ENCODE results near the gene POFUT1.
"Not testable (repeated sequence)": the region's sequence is repeated elsewhere in the genome, so short reads cannot be mapped to it uniquely, and the experiment has no call there.

Gene POFUT1

DNA sequence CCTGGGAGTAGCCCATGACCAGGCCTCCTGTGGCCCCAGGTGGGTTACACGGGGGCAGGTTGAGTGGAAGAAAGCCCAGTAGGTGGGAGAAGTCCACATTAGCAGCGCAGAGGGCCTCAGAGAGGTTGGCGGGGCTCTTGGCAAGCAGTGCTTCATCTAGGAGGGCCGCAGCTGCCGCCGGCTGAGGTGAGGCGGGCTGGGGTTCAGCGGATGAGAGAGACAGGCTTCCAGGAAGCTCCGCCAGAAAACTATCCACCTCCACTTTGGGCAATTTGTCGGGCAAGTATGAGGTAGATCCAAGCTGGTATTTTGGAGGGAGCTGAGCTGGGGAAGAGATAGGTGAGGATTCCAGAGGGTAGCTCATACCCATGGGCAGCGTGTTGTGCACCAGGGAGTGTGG, 11.1 kb upstream of the POFUT1 start:
- not testable (repeated sequence) for H3K4me1 Mint-ChIP-seq, H3K27ac Mint-ChIP-seq, H3K4me3 Mint-ChIP-seq, H3K9me3 Mint-ChIP-seq, ATAC-seq, H3K27me3 Mint-ChIP-seq
- peaks cover 56% of the 10 kb centered on the region for H3K36me3 Mint-ChIP-seq

DNA sequence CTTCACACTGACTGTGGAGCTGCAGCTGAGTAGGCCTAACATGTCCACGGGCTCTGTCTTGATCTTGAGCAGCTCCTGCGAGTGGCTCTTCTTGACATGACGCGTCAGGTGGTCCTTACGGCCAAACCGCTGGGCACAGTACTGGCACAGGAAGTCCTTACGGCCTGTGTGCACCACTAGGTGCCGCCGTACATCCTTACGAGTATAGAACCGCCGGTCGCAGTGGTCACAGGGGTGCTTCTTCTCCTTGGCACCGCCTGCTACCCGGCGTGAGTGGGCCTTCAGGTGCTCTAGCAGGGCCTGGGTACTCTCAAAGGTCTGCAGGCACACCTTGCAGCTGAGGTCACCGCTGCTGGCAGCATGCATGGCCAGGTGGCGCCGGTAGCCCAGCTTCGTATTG, 10.5 kb upstream of the POFUT1 start:
- not testable (repeated sequence) for H3K4me3 Mint-ChIP-seq, H3K4me1 Mint-ChIP-seq, H3K27ac Mint-ChIP-seq, ATAC-seq, H3K9me3 Mint-ChIP-seq, H3K27me3 Mint-ChIP-seq
- peaks cover 56% of the 10 kb centered on the region for H3K36me3 Mint-ChIP-seq

DNA sequence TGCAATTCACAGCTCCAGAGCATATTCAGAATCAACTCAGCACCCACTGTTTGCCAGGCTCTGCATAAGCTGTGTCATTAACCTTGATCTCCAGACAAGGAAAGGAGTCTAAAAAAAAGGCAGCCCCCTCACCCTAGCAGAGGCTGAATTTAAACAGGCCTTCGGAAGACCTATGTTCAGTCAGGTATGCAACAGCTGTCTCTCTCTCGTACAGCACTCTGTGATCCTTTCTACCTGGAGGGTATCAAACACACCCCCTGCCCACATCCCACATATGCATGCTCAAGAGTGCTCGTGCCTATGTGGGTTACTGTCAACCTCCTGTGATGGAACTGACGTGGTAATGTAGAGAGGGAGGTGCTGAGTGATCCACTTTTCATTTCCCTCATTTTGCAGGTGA, 8.7 kb upstream of the POFUT1 start:
- no peaks in the 10 kb centered on the region for H3K9me3 Mint-ChIP-seq
- H3K27me3 Mint-ChIP-seq = no peaks in the 10 kb centered on the region
- no peak for ATAC-seq
- no peak overlapping the region for H3K4me3 Mint-ChIP-seq
- peaks cover 51% of the 10 kb centered on the region for H3K36me3 Mint-ChIP-seq
- H3K4me1 Mint-ChIP-seq = peaks cover 15% of the 10 kb centered on the region
- H3K27ac Mint-ChIP-seq = no peak overlapping the region

DNA sequence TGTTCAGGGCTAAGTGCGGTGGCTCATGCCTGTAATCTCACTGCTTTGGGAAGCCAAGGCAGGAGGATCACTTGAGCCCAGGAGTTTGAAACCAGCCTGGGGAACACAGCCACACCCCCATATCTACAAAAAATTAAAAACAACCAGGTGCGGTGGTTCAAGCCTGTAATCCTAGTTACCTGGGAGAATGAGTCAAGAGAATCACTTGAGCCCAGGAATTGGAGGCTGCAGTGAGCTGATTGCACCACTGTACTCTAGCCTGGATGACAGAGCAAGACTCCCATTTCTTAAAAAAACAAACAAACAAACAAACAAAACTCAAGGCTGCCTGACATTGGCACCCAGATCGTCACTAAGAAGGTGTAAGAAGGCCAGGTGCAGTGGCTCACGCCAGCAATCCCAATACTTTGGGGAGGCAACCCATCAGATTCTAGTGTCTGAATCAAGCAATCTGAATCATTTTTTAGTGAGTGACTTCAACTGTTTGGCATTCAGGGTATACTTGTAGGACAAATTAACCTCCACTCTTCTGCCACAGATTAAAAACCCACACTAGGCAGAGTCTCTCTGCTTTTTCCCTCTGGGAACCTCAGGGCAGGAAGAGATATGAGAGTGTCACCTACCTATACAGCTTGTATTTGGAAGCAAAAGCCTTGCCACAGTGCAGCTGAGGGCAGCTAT, 6.2 kb upstream of the POFUT1 start:
- no peaks in the 10 kb centered on the region for H3K9me3 Mint-ChIP-seq
- no peak for ATAC-seq
- peaks cover 35% of the 10 kb centered on the region for H3K36me3 Mint-ChIP-seq
- no peaks in the 10 kb centered on the region for H3K27me3 Mint-ChIP-seq
- peaks cover 39% of the 10 kb centered on the region for H3K4me1 Mint-ChIP-seq
- H3K27ac Mint-ChIP-seq = no peak overlapping the region
- no peak overlapping the region for H3K4me3 Mint-ChIP-seq

DNA sequence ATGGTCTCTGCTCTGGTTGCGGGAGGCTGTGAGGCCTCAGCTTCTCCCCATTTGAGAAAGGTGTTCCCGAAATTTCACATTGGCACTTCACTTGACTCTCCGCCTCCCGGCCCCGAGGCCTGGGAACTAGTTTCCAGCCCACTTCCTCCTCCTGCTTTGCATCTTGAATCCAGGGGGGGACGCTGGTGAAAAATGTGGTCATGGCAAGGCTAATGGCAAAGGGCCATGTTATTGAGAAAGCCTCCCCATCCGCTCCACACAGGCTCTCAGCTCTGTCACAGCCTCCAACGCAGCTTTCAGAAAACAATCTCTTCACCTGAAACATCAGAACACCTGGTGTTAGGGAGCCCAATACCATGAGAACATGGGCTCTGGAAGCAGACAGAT, 5.7 kb upstream of the POFUT1 start:
- no peak for ATAC-seq
- H3K4me1 Mint-ChIP-seq = peaks cover 45% of the 10 kb centered on the region
- H3K9me3 Mint-ChIP-seq = no peaks in the 10 kb centered on the region
- no peaks in the 10 kb centered on the region for H3K27me3 Mint-ChIP-seq
- H3K27ac Mint-ChIP-seq = no peak overlapping the region
- H3K4me3 Mint-ChIP-seq = no peak overlapping the region
- peaks cover 36% of the 10 kb centered on the region for H3K36me3 Mint-ChIP-seq

DNA sequence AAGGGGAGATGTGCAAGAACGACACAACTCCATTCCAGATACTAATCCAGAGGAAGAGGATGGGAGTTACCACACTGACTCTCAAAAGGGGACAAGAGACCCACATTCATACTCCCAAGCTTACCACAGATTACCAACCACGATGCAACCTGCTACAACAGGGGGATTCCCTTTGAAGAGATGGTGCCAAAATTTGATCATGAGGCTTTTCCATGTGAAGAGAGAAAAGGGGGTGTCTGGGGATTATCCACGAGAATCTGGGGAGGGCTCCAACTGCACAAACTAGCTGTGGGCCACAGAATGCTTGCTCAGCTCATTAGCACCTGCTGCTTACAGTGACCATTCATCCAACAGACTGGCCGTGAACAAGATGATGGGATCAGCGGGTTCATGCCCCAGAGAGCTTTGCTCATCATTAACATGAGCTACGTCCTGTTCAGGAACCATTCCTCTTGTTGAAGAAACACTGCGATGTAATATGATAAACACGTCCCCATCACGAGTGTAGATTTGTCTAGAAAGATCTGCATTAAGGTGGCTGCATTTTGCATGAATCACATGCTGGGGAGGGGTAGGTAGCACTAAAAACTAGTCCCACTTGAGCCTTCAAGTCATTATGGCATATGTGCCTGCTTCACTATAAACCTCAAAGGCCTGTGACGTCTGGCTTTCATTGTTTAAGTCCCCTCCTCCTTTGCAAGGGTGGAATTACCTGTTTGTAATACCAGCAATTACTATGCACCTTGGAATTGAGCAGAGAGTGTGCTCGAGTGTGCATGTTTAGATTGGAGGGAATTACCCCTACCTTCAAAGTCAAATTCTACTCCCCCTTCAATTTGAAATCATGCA, 4.1 kb upstream of the POFUT1 start:
- Mint-ChIP-seq H3K27ac (peak overlapping the region; percentile 94), H3K4me3 (peak overlapping the region; percentile 36), H3K36me3 (peaks cover 25% of the 10 kb centered on the region), H3K4me1 (peaks cover 53% of the 10 kb centered on the region), H3K9me3 (no peaks in the 10 kb centered on the region), H3K27me3 (no peaks in the 10 kb centered on the region)
- no peak for ATAC-seq

DNA sequence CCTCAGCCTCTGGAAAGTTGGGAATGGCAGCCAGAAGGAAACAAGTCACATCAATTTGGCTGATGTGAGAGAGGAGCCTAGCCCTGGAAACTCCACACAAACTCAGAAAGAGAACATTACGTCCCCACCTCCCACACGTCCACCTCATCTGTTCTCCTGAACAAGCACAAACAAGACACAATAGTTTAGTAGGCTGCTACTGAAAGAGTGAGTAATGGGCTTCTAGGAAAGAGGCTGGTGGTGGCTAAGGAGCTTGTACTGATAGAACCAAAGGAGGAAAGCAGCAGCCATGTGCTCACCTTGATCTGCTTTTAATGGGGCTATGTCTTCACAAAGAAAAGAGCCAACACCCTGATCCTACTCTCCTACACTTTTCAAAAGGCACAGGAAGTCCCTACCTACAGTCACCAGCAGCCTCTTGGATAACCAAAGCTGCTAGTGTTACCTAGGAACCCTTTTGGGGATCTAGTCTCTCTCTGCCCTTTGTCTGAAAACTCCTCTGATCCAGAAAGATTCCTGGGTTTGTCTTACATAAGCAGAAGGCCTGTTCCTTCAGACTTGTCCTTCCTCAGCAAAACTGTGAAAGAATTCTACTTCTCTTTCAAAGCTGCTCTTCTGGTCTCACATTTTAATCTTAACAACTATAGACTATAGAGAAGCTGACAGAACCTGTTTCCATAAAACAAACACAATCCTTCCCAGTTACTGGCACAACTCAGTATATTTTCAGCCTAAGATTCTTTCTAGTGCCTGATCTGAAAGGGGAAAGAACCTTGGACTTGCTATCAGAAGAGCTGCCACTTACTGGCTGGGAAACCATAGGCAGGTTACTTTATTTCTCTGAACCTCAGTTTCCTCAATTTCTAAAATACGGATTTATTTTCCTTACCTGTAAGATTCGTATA, 3.2 kb upstream of the POFUT1 start:
- H3K4me1 Mint-ChIP-seq = peaks cover 62% of the 10 kb centered on the region
- H3K36me3 Mint-ChIP-seq = peaks cover 18% of the 10 kb centered on the region
- peak overlapping the region; percentile 94 for H3K27ac Mint-ChIP-seq
- no peaks in the 10 kb centered on the region for H3K9me3 Mint-ChIP-seq
- ATAC-seq = no peak
- H3K4me3 Mint-ChIP-seq = peak overlapping the region; percentile 36
- no peaks in the 10 kb centered on the region for H3K27me3 Mint-ChIP-seq

DNA sequence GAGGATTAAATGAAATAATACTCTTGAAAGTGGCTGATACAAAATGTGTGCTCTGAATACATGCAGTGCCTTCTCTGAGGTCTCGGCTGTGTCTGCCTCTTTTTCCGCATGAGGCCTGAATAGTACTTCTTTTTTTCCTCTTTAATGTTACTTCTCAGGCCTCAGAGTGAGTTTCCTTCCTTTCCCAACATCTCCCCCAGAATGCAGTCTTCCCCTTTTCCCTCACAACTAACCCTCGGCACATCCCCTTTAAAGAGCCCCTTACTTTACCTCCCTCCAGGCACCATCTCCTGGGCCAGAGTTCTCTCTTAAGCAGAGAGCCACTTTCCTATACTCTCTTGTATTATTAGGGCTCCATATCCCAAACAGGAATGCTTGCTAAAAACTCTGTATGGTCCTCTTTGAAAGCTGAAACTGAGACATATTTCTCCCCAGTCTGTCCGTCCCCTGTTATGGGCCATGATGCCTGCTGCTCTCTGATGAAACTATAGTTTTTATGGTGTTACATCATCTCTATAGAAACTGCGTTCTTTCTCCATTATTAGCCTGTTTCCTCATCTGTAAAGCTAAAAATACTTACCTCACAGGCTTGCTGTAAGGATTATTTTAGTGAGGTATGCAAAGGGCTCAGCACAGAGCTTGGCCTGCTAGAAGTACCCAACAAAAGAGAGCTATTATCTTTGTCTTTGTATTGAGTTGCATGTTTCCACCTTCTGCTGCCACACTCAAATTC, 2.4 kb upstream of the POFUT1 start:
- peak overlapping the region; percentile 94 for H3K27ac Mint-ChIP-seq
- H3K4me3 Mint-ChIP-seq = peak overlapping the region; percentile 95
- H3K36me3 Mint-ChIP-seq = peaks cover 15% of the 10 kb centered on the region
- H3K9me3 Mint-ChIP-seq = no peaks in the 10 kb centered on the region
- peaks cover 70% of the 10 kb centered on the region for H3K4me1 Mint-ChIP-seq
- H3K27me3 Mint-ChIP-seq = no peaks in the 10 kb centered on the region
- no peak for ATAC-seq

DNA sequence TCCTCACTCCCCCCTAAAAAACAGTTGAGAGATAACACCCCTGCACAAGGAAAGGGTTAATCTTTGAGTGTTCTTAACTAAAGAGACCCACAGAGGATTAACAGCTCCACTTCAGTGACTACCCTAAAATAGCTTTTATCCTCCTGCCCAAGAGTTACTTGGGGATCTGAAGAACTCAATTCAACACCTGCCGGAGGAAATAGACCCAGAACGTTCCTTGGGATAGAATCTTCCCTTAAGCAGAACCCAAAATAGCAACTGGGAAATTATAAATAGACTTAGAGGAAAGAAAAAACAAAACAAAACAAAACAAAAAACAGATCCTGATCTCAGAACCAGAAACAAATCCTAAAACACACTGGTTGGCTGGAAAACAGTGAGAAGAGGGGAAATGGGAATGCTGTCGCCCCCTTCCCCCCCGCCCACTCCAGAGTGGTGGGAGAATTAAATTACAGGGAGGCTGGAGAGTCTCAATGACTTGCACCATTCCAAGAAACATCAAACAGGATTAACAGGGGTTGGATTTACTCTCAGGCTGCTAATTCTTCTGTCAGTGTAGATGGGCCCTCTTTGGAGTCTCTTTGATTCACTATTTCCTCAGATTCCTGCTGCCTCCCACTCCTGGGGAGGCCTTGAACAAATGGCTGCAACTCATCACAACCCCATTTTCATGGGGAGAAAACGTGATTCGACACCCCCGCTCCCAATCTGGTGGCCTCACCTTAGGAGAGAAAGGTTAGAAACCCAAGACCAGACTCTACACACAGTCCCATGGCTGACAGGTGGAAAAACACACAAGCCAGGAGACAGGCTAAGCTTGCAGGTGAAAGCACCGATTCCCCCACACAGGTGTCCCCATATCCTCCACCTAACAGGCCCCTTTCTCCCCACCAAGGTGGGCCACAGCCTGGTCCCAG, 1.6 kb upstream of the POFUT1 start:
- peaks cover 23% of the 10 kb centered on the region for H3K36me3 Mint-ChIP-seq
- H3K4me3 Mint-ChIP-seq = peak overlapping the region; percentile 95
- H3K4me1 Mint-ChIP-seq = peaks cover 77% of the 10 kb centered on the region
- ATAC-seq = no peak
- H3K27me3 Mint-ChIP-seq = no peaks in the 10 kb centered on the region
- no peaks in the 10 kb centered on the region for H3K9me3 Mint-ChIP-seq
- H3K27ac Mint-ChIP-seq = peak overlapping the region; percentile 94

DNA sequence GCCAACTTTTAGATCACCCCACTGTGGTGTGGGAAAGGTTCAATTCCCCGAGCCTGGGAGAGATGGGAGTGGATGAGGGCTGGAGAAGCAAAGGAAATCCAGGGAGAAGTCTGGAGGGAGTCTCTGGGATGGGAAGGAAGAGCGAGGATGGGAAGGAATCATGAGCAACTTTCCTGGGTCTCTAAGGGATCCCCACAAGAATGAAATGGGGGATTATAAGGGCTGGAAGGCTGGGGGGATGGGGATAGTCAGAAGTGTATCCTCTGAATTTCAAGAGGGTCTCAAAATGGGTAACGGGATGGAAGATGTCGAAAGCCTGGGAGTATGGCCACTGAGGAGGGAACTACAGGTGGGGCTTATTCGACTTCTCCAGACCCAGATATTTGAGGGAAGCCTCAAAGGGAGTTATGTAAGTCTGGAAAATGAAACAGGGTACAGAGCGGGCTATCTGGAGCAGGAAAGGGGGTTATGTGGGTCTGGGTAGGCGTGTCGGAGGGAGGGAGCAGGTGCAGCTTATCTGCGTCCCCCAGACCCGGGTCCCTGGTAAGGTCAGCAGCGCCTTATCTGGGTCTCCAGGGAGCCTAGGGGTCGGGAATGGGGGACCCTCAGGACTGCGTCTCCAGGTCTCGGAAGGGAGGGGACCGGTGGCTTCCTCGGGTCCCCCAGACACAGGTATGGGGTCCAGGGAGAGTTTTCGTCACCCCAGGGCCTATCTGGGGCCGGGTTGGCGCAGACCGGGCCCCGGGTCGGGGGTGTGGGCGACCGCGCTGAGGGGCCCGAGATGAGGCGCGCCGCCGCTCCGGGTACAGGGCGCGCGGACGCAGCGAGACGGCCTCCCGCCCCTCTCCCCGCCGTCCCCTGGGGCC, 687 bp upstream of the POFUT1 start:
- Mint-ChIP-seq H3K9me3 (no peaks in the 10 kb centered on the region), H3K4me1 (peaks cover 85% of the 10 kb centered on the region), H3K27me3 (no peaks in the 10 kb centered on the region), H3K27ac (peak overlapping the region; percentile 94), H3K4me3 (peak overlapping the region; percentile 95), H3K36me3 (peaks cover 32% of the 10 kb centered on the region)
- ATAC-seq = no peak

DNA sequence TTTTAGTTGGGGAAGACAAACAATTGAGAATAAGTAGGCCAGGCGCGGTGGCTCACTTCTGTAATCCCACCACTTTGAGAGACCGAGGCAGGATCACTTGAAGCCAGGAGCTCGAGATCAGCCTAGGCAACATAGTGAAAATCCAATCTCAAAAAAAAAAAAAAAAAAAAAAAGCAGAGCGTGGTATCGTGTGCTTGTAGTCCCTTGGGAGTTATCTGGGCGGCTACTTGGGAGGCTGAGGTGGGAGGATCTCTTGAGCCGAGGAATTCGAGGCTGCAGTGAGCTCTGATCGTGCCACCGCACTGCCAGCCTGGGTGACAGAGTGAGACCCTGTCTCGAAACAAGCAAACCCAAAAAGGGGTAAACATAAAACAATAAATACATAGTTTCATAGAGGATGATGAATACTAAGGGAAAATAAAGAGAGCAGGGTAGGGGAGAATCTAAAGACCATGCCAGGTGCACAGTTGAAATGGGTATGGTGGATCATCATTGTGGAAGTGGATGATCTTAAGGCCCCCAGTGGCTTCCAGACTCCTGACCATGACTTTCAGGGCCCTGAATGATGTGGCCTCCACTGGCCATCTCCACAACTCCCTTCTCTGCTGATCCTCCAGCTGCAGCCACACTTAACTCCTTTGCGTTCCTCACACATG, 947 bp downstream of the POFUT1 start:
- peak overlapping the region; percentile 95 for H3K4me3 Mint-ChIP-seq
- H3K27ac Mint-ChIP-seq = peak overlapping the region; percentile 94
- H3K27me3 Mint-ChIP-seq = no peaks in the 10 kb centered on the region
- peaks cover 40% of the 10 kb centered on the region for H3K36me3 Mint-ChIP-seq
- H3K9me3 Mint-ChIP-seq = no peaks in the 10 kb centered on the region
- peaks cover 78% of the 10 kb centered on the region for H3K4me1 Mint-ChIP-seq
- ATAC-seq = no peak

DNA sequence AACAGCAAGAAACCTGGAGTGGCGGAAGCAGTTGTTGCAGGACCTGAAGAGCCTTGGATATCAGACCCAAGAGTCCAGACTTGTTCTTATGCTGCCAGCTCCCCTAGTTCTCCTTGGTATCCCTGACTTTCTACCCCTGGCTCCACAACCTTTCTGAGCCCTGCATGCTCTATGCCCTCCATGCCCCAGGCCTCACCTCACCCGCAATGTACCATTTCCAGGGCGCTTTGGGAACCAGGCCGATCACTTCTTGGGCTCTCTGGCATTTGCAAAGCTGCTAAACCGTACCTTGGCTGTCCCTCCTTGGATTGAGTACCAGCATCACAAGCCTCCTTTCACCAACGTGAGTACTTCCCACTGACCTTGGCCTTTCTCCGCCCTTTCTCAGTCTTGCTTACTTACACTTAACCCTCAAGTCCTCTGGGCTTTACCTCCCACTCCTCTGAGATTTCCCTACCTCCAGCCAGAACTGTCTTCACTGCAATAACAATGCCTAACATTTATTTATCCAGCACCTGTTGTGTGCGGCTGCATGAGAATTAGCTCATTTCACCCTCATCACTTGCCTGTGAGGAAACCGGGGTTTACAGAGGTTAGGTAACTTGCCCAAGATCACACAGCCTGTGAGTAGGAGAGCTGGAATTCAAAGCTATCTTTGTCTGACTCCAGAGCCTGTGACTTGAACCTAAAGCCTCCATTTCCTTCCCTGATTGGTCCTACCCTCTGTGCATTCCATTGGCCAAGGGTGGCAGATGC, 2.3 kb downstream of the POFUT1 start:
- H3K4me1 Mint-ChIP-seq = peaks cover 64% of the 10 kb centered on the region
- H3K27me3 Mint-ChIP-seq = no peaks in the 10 kb centered on the region
- no peak overlapping the region for H3K27ac Mint-ChIP-seq
- H3K36me3 Mint-ChIP-seq = peaks cover 39% of the 10 kb centered on the region
- H3K9me3 Mint-ChIP-seq = no peaks in the 10 kb centered on the region
- ATAC-seq = no peak
- H3K4me3 Mint-ChIP-seq = no peak overlapping the region
